ENCODE results near the gene PDE3A.
"Not testable (repeated sequence)": the region's sequence is repeated elsewhere in the genome, so short reads cannot be mapped to it uniquely, and the experiment has no call there.

Gene PDE3A

DNA sequence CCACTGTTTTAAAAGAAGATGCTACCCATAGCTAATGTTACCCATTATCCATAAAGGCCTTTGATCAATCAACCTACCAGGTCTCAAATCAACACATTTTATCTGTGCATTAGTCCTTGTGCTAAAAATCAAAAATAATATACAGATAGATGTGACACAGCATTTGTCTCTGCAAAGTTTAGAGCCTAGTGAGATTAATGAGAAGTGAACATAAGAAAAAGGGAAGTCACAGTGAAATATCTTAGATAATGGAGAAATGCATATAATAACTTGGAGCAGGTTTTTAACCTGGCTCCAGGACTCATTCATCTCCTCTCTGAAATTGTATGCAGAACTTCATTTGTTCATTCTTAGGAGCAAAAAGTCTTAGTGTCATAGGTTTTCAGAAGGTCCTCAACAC lies 7.2 kb downstream of the PDE3A start:
- no peak for DNase-seq

DNA sequence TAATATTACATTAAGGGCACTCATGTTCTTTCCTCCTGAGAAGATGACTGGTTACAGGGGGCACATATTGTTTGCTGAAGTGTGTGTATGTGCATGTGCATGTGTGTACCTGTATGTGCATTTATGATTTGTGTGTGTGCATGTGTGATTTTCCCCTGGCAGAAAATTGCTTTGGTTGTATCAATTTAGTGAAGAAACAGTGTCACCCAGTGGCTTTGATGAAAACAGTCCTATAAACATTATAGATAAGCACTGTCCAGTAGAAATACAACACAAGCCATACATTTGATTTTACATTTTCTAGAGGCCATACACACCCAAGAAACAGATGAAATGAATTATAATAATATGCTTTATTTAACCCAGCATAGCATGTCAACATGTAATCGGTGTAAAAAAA lies 8.6 kb downstream of the PDE3A start:
- DNase-seq = peak; percentile 57

DNA sequence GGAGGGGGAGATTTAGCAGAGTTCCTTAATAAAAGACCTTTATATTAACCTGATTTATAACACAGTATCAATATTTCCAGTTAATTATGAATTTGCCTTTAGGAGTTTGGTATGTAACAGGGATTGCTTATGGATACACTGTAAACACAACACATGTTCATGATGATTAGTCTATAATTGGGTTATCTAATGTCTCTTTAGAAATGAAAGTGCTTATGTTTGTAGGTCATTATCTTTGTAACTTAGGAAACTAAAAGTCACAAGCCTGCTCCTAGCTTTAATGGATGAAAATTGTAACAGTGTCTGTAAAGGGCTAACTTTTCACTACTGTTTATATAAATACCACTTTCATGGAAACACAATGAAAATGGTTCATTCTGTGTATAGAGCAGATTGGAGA lies 9.4 kb downstream of the PDE3A start:
- no peak for DNase-seq

DNA sequence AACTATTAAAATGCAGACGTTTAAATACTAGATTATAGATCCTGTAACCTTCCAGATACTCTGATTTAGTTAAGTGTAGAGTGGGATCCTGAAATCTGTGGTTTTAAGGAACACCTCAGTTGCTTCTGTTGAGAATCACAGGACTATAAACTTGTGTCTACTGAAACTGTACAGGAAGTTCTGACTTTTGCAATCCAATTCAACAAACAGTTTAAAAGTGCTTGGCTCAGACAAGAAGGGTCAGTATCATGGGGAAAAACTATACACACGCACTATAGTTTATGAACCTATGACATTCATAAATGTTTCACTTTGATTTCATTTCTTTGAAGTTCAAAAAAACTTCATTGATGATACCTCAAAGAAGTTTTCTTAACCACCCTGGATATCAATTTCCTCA lies 13.8 kb downstream of the PDE3A start:
- no peak for DNase-seq

DNA sequence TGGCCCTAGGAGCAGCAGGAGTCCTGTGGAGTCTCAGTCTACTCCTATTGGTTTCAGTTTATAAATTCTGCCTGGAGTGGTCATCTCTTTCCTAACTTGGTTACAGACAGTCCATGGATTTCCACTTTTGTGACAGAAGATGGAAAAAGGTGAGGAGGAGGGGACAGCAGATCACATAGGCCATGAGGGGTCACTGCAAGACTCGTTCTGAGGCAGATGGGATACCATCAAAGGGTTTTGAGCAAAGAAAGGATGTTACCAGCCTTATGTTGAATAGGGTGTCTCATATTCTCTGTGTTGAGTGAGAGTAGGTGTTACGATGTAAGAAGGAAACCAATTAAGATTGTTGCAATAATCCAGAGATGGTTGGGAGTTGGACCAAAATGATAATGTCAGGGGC lies 15.3 kb downstream of the PDE3A start:
- no peak for DNase-seq

DNA sequence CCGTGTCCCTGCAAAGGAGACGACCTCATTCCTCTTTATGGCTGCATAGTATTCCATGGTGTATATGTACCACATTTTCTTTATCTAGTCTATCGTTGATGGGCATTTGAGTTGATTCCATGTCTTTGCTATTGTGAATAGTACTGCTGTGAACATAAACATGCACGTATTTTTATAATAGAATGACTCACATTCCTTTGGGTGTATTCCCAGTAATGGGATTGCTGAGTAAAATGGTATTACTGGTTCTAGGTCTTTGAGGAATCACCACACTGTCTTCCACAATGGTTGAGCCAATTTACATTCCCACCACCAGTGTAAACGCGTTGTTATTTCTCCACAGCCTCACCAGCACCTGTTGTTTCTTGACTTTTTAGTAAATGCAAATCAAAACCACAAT lies 16.5 kb downstream of the PDE3A start:
- not testable (repeated sequence) for DNase-seq

DNA sequence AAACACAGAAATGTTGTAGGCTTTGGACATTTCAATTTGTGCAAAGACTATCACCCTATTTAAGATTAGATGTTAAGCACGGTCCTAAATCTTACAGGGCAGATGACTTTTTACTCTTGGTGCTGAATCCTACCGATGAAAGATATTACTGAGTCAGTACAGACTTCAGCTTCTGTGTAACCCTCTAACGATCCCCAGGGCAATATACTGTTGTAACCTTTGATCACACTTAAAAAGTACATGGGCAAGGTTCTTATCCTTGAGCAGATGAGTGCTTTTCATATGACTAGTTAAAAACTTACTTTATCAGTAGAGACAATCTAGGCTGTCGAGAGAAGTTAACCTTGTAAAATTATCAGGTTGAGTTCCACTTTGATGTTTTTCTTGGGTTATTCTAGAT lies 22.5 kb downstream of the PDE3A start:
- no peak for DNase-seq

DNA sequence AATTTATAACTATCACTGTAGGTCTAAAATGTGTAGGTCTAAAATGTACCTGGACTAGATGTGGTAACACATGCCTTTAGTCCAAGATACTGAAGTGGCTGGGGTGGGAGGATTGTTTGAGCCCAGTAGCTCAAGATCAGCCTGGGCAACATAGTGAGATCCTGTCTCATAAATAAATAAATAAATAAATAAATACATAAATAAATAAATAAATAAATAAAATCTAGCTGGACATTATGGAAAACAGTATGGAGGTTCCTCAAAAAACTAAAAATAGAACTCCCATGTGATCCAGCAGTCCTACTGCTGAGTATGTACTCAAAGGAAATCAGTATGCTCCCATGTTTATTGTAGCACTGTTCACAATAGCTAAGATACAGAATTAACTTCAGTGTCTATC lies 24.0 kb downstream of the PDE3A start:
- DNase-seq = no peak

DNA sequence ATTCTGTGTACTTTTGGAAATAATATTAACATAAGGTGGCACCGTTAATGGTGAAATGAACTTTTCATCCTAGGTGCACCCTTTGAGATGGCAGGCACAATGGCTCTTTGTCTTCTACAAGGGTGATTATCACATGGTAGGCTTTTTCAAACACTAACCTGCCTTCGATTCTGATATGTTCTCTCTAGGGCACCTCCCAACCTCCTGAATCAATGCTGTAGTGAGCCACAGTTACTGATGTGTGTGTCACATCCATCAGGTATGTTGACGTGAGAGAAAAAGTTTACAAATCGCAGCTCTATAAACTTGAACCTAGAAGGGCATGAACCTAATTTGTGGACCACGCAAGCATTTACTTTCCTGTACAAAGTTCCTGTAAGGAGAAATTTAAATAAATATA lies 25.4 kb downstream of the PDE3A start:
- DNase-seq = no peak

DNA sequence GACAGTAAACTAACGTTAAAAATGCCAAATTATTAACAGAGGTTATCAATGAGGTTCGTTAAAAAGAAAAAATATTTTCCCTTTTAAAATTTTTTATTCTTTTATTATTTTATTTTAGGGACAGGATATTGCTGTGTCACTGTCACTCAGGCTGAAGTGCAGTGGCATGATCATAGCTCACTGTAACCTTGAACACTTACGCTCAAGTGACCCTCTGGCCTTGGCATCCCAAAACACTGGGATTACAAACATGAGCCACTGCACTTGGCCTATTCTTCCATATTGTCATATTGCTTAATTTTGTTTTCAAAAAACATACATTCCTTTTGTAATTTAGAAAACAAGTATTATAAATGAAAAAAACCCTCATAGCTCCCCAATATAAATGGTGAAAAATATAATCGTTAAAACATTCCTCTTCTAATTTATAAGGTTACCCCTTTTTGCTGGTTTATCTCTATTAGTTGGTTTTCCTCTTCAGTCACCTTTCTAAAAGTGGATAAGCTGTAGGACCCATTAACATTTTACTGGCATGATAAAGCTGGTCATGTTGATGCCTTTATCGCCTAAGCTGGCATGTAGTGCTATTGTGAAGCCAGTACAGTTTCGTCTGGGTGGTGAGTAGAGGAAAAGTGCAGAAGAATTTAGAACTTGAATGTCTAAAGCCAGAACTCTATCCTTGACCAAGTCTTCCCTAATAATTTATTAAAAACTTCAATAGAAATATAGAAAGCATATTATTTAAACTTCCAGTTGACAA lies 27.6 kb downstream of the PDE3A start:
- DNase-seq = no peak

DNA sequence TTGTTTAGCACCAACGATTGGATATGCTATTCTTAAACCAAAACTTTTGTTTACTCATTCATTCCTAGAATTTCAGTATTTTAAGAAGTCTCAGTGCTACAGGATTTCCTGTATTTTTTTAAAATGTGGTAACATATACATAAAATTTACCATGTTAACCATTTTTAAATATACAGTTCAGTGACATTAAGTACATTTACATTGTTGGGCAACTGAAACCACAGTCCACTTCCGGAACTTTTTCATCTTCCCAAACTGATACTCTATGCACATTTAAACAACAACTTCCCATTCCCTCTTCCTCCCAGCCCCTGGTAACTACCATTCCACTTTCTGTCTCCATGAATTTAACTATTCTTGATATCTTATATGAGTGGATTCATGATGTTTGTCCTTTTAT lies 30.3 kb downstream of the PDE3A start:
- DNase-seq = peak; percentile 6

DNA sequence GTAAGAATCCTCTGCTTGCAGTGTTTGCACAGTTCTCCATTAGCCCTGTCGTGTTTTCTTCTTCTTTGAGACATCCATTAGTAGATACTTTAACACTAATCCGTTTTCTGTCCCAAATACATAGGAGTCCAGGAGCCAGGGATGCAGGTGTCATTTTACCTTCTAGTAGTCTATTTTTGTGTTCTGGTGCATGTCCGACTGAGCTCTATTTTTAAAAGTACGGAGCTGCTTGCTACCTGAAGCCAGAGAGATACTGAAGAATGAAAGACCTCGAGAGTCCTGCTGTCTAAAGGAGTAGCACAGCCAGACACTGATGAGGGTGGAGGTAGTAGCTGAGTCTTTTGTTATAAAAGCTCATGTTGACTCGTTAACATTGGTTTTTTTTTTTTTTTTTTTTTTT lies 31.7 kb downstream of the PDE3A start:
- no peak for DNase-seq

DNA sequence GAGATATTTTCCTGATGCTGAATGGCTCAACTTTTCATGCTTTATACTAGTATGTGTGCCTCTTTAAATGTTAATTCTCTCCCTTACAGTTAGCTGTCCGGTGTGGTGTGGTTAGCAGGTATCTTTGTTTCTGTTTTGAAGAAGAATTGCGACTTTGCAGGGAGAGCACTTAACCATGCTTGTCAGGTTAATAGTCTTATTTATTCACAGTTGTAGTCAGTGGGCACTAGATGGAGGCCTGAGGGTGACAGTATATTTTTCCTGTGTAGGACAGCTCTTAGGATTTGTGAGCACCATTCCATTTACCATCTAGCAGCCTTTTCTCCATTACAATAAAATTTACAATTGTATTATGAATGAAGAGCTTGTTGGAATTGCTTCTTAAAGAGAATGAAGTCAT lies 34.9 kb downstream of the PDE3A start:
- no peak for DNase-seq

DNA sequence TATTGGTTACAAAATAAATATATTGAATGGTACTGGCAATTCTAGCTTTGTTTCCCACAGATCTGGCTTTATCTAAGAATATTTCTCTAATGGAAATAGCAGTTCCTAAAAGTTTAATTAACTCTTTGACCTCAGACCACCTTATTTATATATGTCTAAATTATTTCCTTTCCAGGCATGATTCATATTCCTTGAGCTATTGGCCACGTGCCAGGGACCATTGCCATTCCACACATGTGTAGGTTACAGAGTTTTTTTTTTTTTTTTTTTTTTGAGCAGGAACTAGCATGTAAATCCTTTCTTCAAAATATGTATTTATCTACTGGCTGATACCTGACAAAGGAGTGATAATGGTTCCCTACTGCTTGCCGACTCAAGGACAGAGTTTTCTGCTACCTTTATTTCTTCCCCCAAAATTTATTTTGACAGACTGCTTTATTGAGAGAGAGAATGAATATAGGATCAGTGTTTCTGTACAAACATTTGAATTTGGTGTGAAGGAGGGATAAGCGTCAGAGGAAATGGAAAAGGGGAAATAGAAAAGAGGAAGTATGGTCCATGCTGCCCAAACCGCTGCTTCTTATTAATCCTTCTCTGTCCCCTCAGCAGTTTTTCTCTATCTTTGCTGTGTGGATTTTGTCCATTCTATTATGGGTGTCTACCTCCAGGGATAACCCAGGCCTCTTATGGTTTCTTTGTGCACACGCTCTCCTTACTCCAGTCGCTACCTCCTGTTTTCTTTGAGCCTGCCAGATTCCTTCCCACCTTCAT lies 36.4 kb downstream of the PDE3A start:
- DNase-seq = peak; percentile 61

DNA sequence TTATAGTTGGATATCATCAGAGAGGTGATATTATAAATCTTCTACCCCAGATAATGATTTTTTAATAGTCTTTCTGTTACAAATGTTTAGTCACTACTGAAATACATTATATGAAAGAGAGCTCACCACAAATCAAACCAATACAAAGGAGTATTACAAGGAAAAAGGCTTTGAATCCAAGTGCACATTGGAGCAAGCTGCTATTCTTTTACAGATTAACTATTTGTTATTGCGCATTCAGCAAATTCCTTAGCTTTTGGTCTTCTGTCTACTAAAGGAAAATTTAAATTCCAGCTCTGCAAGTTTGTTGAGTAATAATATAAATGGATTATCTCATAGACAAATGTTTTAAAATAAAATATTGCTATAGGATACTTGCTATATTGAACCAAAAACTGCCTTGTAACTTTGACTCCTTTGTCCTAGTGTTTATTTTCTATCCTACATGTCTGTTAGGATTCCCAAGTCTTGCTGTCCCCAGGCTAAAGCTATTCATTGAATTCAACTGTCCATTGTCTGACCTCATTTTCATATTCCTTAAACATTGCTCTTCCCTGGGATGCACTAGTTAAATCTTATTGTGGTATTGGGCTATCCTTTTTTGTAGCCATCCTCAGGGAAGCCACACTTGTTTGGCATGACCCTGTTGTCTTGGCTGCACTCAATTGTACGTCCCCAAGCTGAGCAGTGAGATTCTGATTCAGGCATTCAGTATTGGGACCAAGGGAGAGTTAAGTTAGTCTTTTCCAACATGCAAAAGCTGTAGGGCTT lies 41.5 kb downstream of the PDE3A start:
- no peak for DNase-seq

DNA sequence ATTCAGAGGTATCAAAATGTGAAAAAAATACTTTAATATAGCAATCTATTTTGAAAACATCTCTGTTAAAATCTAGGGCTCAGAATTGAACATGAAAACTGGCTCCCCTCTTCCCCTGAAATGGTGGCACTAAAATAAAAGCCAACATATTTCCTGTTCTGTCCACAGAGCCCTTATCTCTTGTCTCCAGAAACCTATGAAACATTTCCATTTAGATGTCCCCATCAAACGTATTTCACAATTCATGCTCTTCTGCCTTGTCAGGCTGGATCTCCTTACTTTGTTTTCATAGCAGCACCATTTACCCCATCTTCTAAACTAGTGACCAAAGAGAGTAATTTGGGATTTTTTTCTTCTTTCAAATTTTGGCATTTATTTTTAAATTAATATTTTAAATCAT lies 42.4 kb downstream of the PDE3A start:
- DNase-seq = peak; percentile 83

DNA sequence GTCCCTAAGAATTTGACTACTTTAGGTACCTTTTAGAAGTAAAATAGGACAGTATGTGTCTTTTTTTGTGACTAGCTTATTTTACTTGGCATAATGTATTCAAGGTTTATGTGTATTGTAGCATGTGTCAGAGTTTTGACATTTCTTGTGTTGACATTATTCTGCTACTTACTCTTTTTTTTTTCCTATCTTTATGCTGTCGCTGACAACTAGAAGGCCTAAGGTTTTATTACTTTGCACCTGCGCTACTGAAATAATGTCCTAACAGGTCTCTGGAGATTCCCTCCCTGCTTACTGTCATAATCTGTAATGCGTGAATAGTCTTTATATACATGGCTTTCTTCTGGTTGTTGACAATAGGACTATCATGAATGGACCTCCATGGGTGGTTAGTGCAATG lies 43.0 kb downstream of the PDE3A start:
- DNase-seq = no peak

DNA sequence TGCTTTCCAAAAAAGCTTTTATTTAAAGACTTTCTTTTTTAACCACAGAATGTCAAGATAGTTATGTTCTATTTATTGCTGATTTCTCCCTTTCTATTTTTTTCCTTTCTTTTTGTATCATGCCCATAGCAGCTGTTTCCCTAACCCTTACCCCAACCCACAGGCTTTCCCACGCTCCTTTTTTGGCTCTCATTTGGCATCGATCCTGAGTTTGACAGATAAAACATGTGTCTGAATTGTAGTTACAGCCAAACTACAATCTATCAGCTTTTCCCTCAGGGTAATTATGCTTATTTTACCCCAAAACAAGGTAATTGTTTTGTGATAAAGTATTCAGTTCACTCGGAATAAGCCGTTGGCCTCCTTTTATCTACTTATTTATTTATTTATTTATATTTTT lies 46.7 kb downstream of the PDE3A start:
- DNase-seq = peak; percentile 89

DNA sequence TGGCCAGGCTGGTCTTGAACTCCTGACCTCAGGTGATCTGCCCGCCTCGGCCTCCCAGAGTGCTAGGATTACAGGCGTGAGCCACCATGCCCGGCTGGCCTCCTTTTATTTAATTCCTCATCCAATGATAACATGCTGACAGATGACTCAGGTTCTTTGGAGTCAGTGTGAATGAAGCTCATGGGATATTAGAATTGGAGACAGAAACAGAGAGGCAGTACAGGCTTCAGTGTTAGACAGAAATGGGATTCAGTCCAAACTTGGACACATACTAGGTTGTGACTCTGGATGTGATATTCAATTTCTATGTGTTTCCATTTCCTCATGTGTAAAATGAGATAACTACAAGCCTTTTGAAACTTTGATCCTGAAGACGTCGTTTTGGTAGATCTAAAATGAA lies 47.3 kb downstream of the PDE3A start:
- no peak for DNase-seq

DNA sequence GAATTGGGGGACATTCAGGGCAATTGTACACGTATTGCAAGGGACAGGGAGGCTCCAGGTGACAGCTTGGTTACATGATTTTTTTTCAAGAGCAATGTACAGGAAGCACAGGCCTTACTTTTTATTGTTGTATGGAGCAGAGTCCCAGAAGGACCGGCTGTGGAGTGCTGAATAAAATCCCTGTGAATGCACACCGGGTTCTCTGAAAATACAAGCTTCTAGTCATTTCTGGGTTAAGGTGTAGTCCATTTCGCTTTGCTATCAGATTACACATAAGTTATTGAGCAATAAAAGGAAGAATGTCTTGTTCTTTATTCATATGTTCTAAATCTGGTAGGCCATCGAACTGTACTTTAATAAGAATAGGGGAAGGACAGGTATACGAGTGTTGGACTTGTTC lies 52.2 kb downstream of the PDE3A start:
- DNase-seq = no peak

DNA sequence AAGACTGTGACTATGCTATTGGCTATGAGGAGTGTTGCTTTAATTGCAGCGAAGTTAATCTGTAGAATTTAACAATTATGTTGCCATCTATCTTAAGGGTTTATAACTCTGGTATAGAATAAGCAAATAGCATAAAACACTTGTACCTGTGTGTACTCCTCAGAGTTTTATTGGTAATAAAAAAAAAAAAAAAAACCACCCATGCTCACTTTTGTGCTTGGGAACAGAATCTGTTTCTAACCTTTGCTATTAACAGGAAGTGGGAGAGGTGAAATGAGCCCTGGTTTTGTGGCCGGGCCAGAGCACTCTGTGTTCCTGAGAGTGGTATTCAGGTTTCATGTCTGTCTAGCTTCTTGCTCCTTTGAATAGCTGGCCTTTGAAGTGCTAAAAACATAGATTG lies 53.1 kb downstream of the PDE3A start:
- DNase-seq = no peak

DNA sequence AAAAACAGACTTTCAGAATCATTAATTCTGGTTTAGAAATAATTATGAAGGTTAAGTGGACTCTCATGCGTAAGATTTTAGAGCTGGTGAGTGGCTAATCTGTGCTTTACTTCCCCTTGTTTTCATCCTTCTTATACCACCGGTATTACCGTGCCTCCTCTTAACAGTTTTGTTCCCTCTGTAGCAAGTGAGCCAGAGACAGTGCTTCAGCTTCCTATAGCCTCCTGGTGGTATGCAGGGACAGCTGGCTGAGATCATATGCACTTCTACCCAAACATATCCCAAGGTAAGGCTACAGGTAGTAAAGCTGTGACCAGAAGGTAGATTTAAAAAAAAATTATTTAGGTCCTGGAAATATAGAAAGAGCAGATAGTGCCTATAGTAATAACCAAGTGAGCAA lies 55.2 kb downstream of the PDE3A start:
- no peak for DNase-seq

DNA sequence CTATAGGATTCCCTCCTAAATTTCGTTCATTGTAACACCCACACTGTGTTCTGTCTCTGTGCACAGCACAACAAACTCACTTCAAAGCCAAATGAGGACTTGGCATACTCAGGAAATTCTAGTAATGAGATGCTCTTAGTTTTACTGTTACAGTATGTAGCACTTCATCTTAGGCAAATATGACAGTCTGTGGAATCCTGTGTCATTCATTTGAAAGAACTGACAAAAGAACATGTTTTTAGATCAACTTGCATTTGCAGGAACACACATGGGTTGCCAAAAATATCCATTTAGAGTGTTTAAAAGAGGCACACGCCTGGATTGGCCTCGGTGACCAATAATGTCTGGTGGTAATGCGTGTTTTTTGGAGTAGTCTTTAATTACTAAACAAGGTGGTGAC lies 56.5 kb downstream of the PDE3A start:
- DNase-seq = no peak

DNA sequence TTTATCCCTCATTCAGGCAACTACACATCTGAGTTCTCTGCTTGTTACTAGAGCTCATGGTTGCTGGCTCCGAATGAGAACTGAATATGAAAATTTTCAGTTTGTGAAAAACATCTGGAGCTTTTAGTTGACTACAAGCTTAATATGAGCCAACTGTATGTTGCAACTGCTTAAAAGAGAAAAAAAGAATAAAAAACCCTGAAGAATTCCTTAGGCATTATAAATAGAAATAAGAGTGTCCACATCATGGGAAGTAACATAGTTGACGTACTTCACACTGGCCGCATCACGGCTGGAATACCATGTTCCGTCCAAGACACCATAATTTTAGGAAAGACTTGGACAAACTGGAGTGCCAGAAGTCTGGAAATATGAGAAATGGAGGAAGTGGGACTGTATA lies 57.9 kb downstream of the PDE3A start:
- DNase-seq = no peak

Measured in hematopoietic multipotent progenitor cell treated with erythropoietin and hydrocortisone succinate and interleukin-3 and kit ligand, for 8 days (in vitro differentiated cells).